ENCODE data around the gene RAB3A. TPM values are rescaled to one million over a fixed set of nuclear protein-coding genes. Genes with fewer than 3 reads are reported as not detected.

RAB3A gene
- total and polyA plus RNA-seq, 8 donors, result 0.87 to 2.2 (median 2.0) TPM; not detected in 1

DNA sequence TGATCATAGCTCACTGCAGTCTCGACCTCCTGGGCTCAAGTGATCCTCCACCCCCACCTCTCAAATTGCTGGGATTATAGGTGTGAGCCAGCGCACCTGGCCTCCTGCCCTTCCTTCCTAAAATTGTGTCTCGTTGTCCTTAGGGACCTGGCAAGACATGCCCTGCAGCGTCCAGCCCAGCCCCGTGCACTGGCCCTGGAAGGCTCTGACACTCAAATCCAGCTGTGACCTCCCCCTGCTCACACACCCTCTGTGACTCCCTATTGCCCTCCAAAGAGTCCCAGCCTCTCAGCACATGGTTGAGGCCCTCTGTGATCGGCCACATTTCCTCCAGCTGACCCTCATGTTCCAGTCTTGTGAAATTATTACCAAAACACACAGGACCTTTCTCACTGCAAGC is 5.9 kb downstream of the RAB3A start:
- intact Hi-C loops (cut with DNase I; ENCODE audit: low total_unique reads), result no loop called here
- peak overlapping the region in 1 of 5 donors; percentile 13 for H3K27ac ChIP-seq
- 56 to 82% (median 75%) methylated on average over 6 of the region's 6 CpGs for WGBS, 5 donors
- no peak overlapping the region for H3K4me3 ChIP-seq
- no peaks in the 10 kb centered on the region for H3K27me3 ChIP-seq
- DNase-seq, result peak in 1 of 2 donors; percentile 3
- H3K36me3 ChIP-seq, result peaks cover 7 to 63% (median 45%) of the 10 kb centered on the region in 4 donors
- peaks cover 12 to 32% (median 25%) of the 10 kb centered on the region in 4 donors for H3K4me1 ChIP-seq
- no peaks in the 10 kb centered on the region for H3K9me3 ChIP-seq
- TF ChIP-seq POLR2AphosphoS5 (IDR thresholded peaks at IDR 0.05) (no peak), POLR2A (IDR thresholded peaks at IDR 0.05) (no peak), EP300 (IDR thresholded peaks at IDR 0.05) (no peak)
- TF ChIP-seq, protein P1, sequence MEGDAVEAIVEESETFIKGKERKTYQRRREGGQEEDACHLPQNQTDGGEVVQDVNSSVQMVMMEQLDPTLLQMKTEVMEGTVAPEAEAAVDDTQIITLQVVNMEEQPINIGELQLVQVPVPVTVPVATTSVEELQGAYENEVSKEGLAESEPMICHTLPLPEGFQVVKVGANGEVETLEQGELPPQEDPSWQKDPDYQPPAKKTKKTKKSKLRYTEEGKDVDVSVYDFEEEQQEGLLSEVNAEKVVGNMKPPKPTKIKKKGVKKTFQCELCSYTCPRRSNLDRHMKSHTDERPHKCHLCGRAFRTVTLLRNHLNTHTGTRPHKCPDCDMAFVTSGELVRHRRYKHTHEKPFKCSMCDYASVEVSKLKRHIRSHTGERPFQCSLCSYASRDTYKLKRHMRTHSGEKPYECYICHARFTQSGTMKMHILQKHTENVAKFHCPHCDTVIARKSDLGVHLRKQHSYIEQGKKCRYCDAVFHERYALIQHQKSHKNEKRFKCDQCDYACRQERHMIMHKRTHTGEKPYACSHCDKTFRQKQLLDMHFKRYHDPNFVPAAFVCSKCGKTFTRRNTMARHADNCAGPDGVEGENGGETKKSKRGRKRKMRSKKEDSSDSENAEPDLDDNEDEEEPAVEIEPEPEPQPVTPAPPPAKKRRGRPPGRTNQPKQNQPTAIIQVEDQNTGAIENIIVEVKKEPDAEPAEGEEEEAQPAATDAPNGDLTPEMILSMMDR (IDR thresholded peaks at IDR 0.05), result no peak

DNA sequence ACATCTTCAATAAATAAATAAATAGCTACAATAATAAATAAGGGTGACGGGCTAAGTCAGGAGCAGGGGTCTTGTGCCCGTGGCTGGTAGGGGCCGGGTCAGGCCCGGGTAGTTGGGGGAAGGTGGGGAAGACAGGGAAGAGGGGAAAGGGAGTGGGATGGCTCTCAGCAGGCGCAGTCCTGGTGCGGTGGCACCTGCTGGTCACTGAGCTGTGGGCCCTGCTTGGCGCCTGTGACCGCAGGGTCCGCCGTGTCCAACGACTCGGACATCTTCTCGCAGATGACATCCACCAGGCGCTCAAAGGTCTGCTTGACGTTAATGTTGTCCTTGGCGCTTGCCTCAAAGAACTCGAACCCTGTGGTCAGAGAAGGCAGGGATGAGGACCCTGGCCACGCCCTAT is 6.5 kb downstream of the RAB3A start:
- TF ChIP-seq, protein P1 (IDR thresholded peaks at IDR 0.05), result no peak
- no peak for TF ChIP-seq EP300 (IDR thresholded peaks at IDR 0.05)
- TF ChIP-seq POLR2AphosphoS5 (IDR thresholded peaks at IDR 0.05), result no peak
- no peak for TF ChIP-seq POLR2A (IDR thresholded peaks at IDR 0.05)
- H3K9me3 ChIP-seq, result no peaks in the 10 kb centered on the region
- H3K36me3 ChIP-seq, result peaks cover 7 to 63% (median 45%) of the 10 kb centered on the region in 4 donors
- no peak overlapping the region for H3K4me3 ChIP-seq
- peaks cover 10 to 27% (median 21%) of the 10 kb centered on the region in 4 donors for H3K4me1 ChIP-seq
- H3K27ac ChIP-seq, result no peak overlapping the region
- H3K27me3 ChIP-seq, result no peaks in the 10 kb centered on the region
- WGBS, 5 donors, result 86 to 96% (median 92%) methylated on average over 12 to 18 of the region's 18 CpGs
- DNase-seq, result no peak
- intact Hi-C loops (cut with DNase I; ENCODE audit: low total_unique reads), result no loop called here

DNA sequence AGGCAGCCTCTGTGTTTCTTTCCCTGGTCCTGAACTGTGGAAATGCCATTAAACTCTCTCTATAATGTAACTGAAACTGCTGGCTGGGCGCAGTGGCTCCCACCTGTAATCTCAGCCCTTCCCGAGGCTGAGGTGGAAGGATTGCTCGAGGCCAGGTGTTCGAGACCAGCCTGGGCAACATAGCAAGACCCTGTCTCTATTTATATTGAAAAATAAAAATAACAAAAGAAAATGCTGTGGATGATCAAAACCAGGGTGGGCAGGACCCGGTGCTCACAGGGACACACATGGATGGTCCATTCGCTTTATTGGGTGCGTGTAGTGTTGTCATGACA is 7.4 kb downstream of the RAB3A start:
- Histone ChIP-seq H3K4me3 (no peak overlapping the region), H3K27ac (peak overlapping the region in 1 of 5 donors; percentile 98)
- 82 to 91% (median 88%) methylated on average over 7 of the region's 7 CpGs for WGBS, 5 donors

DNA sequence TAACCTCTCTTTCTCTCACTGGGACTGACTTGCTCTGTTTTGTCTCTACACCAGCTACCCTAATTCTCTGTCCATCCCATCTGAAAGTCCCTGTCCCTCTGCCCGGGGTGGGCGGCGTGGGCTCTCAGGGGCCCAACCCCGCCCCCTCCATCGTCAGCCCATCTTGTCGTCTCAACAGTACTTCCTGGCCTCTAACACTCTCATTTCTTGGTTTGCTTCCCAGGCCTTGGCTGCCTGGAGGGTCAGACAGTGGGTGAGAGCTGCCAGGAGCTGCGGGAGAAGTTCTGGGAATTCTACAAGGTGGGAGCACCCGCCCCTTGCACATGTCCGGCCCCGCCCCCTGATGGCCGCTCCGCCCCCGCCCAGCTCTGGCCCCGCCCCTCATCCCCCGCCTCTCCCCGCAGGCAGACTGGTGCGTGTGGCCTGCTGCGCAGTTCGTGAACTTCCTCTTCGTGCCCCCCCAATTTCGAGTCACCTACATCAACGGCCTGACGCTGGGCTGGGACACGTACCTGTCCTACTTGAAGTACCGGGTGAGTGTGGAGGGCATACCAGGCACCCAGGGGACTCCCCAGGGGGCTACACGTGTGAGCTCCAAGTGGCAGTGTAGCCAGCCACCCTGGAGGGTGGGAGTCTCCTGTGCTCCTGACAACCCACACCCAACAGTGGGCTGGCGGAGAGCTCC is 9.1 kb downstream of the RAB3A start:
- Histone ChIP-seq H3K9me3 (no peaks in the 10 kb centered on the region), H3K27ac (peak overlapping the region in 4 of 5 donors; percentile 54 to 98 (median 97)), H3K4me3 (peak overlapping the region in 3 of 4 donors; percentile 23 to 72 (median 65)), H3K4me1 (peaks cover 18 to 34% (median 28%) of the 10 kb centered on the region in 4 donors), H3K36me3 (peaks cover 7 to 42% (median 39%) of the 10 kb centered on the region in 4 donors), H3K27me3 (no peaks in the 10 kb centered on the region)
- DNase-seq, result peak in 1 of 2 donors; percentile 65
- WGBS, 5 donors, result 25 to 45% (median 32%) methylated on average over 16 to 27 of the region's 27 CpGs
- TF ChIP-seq EP300 (IDR thresholded peaks at IDR 0.05) (no peak), POLR2AphosphoS5 (IDR thresholded peaks at IDR 0.05) (no peak), POLR2A (IDR thresholded peaks at IDR 0.05) (no peak)
- TF ChIP-seq, protein P1 (IDR thresholded peaks at IDR 0.05), result no peak
- intact Hi-C loops (cut with DNase I; ENCODE audit: low total_unique reads), result no loop called here

More for the DNA sequence above, 7.4 kb downstream of the RAB3A start:
- Histone ChIP-seq H3K9me3 (no peaks in the 10 kb centered on the region), H3K4me1 (peaks cover 17 to 33% (median 28%) of the 10 kb centered on the region in 4 donors), H3K36me3 (peaks cover 7 to 55% (median 45%) of the 10 kb centered on the region in 4 donors), H3K27me3 (no peaks in the 10 kb centered on the region)
- TF ChIP-seq POLR2A (IDR thresholded peaks at IDR 0.05), result no peak
- no peak for TF ChIP-seq EP300 (IDR thresholded peaks at IDR 0.05)
- no peak for TF ChIP-seq POLR2AphosphoS5 (IDR thresholded peaks at IDR 0.05)
- TF ChIP-seq, protein P1 (IDR thresholded peaks at IDR 0.05), result no peak
- intact Hi-C loops (cut with DNase I; ENCODE audit: low total_unique reads), result no loop called here
- no peak for DNase-seq

Measured in stomach (tissue), 9 donors.